ENCODE measurements around the gene ZNF785. TPM values are rescaled to one million over a fixed set of nuclear protein-coding genes. Genes with fewer than 3 reads are reported as not detected.
A peak's percentile ranks its signal among the peaks of the same experiment; 100 is the strongest.

ZNF785 gene
- total and polyA plus RNA-seq, 2 of the 13 experiments (the other 11 are each of a cell fraction or from before 2014, with no cell fraction given): 0.01 TPM; not detected in 1

GRCh38 chr16:30571445-30572322 lies 13.8 kb downstream of the ZNF785 start, which contains the start of gene ZNF688 (continued):
- TF ChIP-seq FOXO4 (CRISPR knock-in tag; conservative IDR thresholded peaks at IDR 0.05) (no peak), TBX2 (CRISPR knock-in tag; IDR thresholded peaks at IDR 0.05; ENCODE audit: borderline replicate concordance) (peak; percentile 74), YEATS4 (CRISPR knock-in tag; IDR thresholded peaks at IDR 0.05; ENCODE audit: borderline replicate concordance) (peak; percentile 81; the same call in 1 of the 2 replicates), ZNF556 (CRISPR knock-in tag; IDR thresholded peaks at IDR 0.05; ENCODE audit: borderline replicate concordance) (peak; percentile 68; the same call in 1 of the 2 replicates), XRCC5 (optimal IDR thresholded peaks at IDR 0.05; ENCODE audit: low read length) (peak; percentile 81), ZBTB40 (IDR thresholded peaks at IDR 0.05) (no peak), ZBTB40 (CRISPR knock-in tag; IDR thresholded peaks at IDR 0.05) (peak; percentile 76; the same call in 1 of the 2 replicates), NR1H2 (CRISPR knock-in tag; IDR thresholded peaks at IDR 0.05; ENCODE audit: borderline replicate concordance, low read depth) (no peak), ZNF772 (CRISPR knock-in tag; IDR thresholded peaks at IDR 0.05) (peak; percentile 95), NFIB (CRISPR knock-in tag; IDR thresholded peaks at IDR 0.05; ENCODE audit: borderline replicate concordance) (no peak), ZNF180 (CRISPR knock-in tag; IDR thresholded peaks at IDR 0.05; ENCODE audit: borderline replicate concordance, low read depth) (no peak), DZIP1 (CRISPR knock-in tag; IDR thresholded peaks at IDR 0.05) (peak; percentile 85), NFYB (CRISPR knock-in tag; IDR thresholded peaks at IDR 0.05) (peak; percentile 98), ZNF264 (CRISPR knock-in tag; IDR thresholded peaks at IDR 0.05) (peak; percentile 60; the same call in 1 of the 2 replicates), FOXA1 (IDR thresholded peaks at IDR 0.05) (no peak), FOXA1 (CRISPR knock-in tag; IDR thresholded peaks at IDR 0.05) (peak; percentile 92)
